CD4-positive, alpha-beta memory T cell (primary cell): Measurements from ENCODE around the gene RCOR1. TPM values are rescaled to one million over a fixed set of nuclear protein-coding genes. Genes with fewer than 3 reads are reported as not detected.

ENCODE experiments used
- CTCF ChIA-PET: fragments of 350-600 bp; sonication (Branson Sonifier 250); formaldehyde crosslinking; loops from one replicate; lab custom pipeline; 2021; ENCODE audit warnings: inconsistent platforms; ENCODE audit not compliant: partially characterized antibody; lab: Charles Lee
- POLR2A ChIA-PET: fragments of 350-600 bp; sonication (Branson Sonifier 250); formaldehyde crosslinking; loops from one replicate; lab custom pipeline; 2021; ENCODE audit not compliant: partially characterized antibody; lab: Charles Lee
- DNase-seq, 5 donors: peaks; one replicate each; pipeline versions ENCODE4 v3.0.0 to v3.0.0-alpha.2; 2020 to 2022; ENCODE audit warnings: mixed read lengths in 1 of 5
- H3K27ac ChIP-seq: one replicate; pipeline ENCODE4 v1.7.0; 2013; ENCODE audit warnings: low read depth, low read length
- H3K27me3 ChIP-seq: 2 replicates; pipeline ENCODE4 v1.7.0; 2013; ENCODE audit warnings: mild to moderate bottlenecking, low read length, moderate library complexity; ENCODE audit not compliant: insufficient read depth
- H3K36me3 ChIP-seq: 2 replicates; pipeline ENCODE4 v1.7.0; 2013; ENCODE audit warnings: mild to moderate bottlenecking, low read length, moderate library complexity; ENCODE audit not compliant: insufficient read depth
- H3K4me1 ChIP-seq: 2 replicates; pipeline ENCODE4 v1.7.0; 2013; ENCODE audit warnings: mild to moderate bottlenecking, low read length, moderate library complexity; ENCODE audit not compliant: insufficient read depth
- H3K4me3 ChIP-seq, 2 donors: one replicate each; pipeline ENCODE4 v1.7.0; 2013; ENCODE audit warnings: low read length in 2 of 2, mild to moderate bottlenecking in 1 of 2
- H3K9me3 ChIP-seq, 2 donors: one replicate each; pipeline ENCODE4 v1.7.0; 2013; ENCODE audit warnings: low read length in 2 of 2, control low read depth in 1 of 2; ENCODE audit not compliant: control insufficient read depth in 1 of 2
- H3K27ac Mint-ChIP-seq, 7 donors: one replicate each; pipeline ENCODE4 v1.8.0; 2020 to 2021; ENCODE audit warnings: mixed read lengths in 7 of 7, mild to moderate bottlenecking in 6 of 7, inconsistent platforms in 3 of 7, moderate library complexity in 3 of 7
- H3K27me3 Mint-ChIP-seq, 2 donors: one replicate each; pipeline ENCODE4 v1.8.0; 2020 to 2021; ENCODE audit warnings: mixed read lengths in 2 of 2
- H3K36me3 Mint-ChIP-seq, 2 donors: one replicate each; pipeline ENCODE4 v1.8.0; 2020 to 2021; ENCODE audit warnings: mixed read lengths in 2 of 2, inconsistent platforms in 1 of 2, mild to moderate bottlenecking in 1 of 2
- H3K4me1 Mint-ChIP-seq, 4 donors: one replicate each; pipeline ENCODE4 v1.8.0; 2020 to 2021; ENCODE audit warnings: mixed read lengths in 4 of 4, mild to moderate bottlenecking in 1 of 4
- H3K4me3 Mint-ChIP-seq, 8 donors: one replicate each; pipeline ENCODE4 v1.8.0; 2020 to 2021; ENCODE audit warnings: mixed read lengths in 8 of 8, mild to moderate bottlenecking in 7 of 8, moderate library complexity in 6 of 8, inconsistent platforms in 3 of 8
- H3K9me3 Mint-ChIP-seq, 8 donors: one replicate each; pipeline ENCODE4 v1.8.0; 2020 to 2021; ENCODE audit warnings: mixed read lengths in 8 of 8, mild to moderate bottlenecking in 5 of 8, inconsistent platforms in 3 of 8, moderate library complexity in 1 of 8
- intact Hi-C: fragments of 100-400 bp; cut with micrococcal nuclease; formaldehyde crosslinking; loops from one replicate; pipeline ENCODE4 v1.15.1; 2023
- polyA plus RNA-seq, 2 donors: library from polyadenylated mRNA; unstranded; fragments of 300-500 nt; fragmentation: Illumina TruSeq; gene quantifications; one replicate each; pipeline ENCODE4 v1.2.3, GENCODE V29; 2021
- total RNA-seq, 2 experiments: library from RNA; stranded (reverse); gene quantifications; one replicate each; pipeline ENCODE4 v1.2.3, GENCODE V29; 2021

The RCOR1 gene
- total and polyA plus RNA-seq, 4 experiments from 2014 or later, result 0.09 to 21.5 (median 10.2) TPM

DNA sequence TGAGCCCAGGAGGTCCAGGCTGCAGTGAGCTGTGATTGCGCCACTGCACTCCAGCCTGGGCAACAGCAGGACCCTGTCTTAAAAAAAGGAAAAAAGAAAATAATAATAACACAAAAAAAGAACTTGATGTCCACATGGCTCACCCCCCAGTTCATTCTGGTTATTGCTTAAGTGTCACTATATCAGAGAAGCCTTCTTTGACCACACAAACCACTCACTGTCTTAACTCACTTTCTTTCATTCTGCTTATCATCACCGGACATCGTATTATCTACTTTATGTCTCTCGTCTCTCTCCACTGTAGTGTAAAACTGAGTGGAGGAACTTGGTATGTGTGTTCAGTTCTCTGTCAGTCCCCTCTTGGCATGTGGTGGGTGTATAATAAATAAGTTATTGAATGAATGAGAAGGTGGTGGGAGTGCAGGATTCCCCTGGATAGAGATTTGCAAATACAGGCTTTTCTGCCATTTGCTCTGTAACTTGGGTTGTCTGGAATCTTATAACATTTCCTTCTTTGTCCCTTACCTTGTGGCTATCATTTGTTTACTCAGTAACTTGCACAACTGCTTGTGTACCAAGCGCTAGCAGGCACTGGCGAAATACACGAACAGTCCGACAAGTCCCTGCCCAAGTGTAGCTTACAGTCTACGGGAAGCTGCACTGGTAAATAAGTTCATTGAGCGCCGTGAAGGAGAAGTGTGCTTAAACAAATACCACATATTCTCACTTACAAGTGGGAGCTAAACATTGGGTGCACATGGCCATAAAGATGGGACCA lies 98.2 kb downstream of the RCOR1 start:
- H3K36me3 ChIP-seq, result no peaks in the 10 kb centered on the region
- H3K4me1 ChIP-seq, result peaks cover 3% of the 10 kb centered on the region
- Mint-ChIP-seq H3K9me3 (no peaks in the 10 kb centered on the region), H3K27ac (peak overlapping the region in 3 of 7 donors; percentile 16 to 43 (median 30)), H3K4me3 (no peak overlapping the region), H3K4me1 (peaks cover 17 to 24% (median 21%) of the 10 kb centered on the region in 4 donors), H3K27me3 (no peaks in the 10 kb centered on the region), H3K36me3 (no peaks in the 10 kb centered on the region)
- no peak for DNase-seq
- ChIA-PET CTCF (interaction anchor here (1.8 kb wide), 1 partner anchor 9 kb away, joined by 6 read pairs; no protein-coding TSS in a partner anchor), POLR2A (no interaction called here)
- H3K9me3 ChIP-seq, result no peaks in the 10 kb centered on the region
- no peak overlapping the region for H3K4me3 ChIP-seq
- no peaks in the 10 kb centered on the region for H3K27me3 ChIP-seq
- intact Hi-C loops, result loop anchor here (5.0 kb wide), 1 partner anchor 417 kb away; no protein-coding TSS in a partner anchor
- H3K27ac ChIP-seq, result no peak overlapping the region

GRCh38 chr14:102691763-102692162 lies 99.3 kb downstream of the RCOR1 start:
- no peak overlapping the region for H3K4me3 ChIP-seq
- no peak for DNase-seq
- CTCF ChIA-PET, result no interaction called here
- H3K27me3 ChIP-seq, result no peaks in the 10 kb centered on the region
- no peaks in the 10 kb centered on the region for H3K9me3 ChIP-seq
- intact Hi-C loops, result loop anchor here (5.0 kb wide), 1 partner anchor 416 kb away; no protein-coding TSS in a partner anchor
- H3K4me3 Mint-ChIP-seq, result no peak overlapping the region
- H3K27ac ChIP-seq, result no peak overlapping the region
- H3K27me3 Mint-ChIP-seq, result no peaks in the 10 kb centered on the region
- H3K4me1 ChIP-seq, result peaks cover 7% of the 10 kb centered on the region
- H3K9me3 Mint-ChIP-seq, result no peaks in the 10 kb centered on the region
- H3K36me3 Mint-ChIP-seq, result no peaks in the 10 kb centered on the region
- POLR2A ChIA-PET, result no interaction called here
- H3K36me3 ChIP-seq, result no peaks in the 10 kb centered on the region
- H3K27ac Mint-ChIP-seq, result peak overlapping the region in 1 of 7 donors; percentile 32
- H3K4me1 Mint-ChIP-seq, result peaks cover 17 to 35% (median 23%) of the 10 kb centered on the region in 4 donors

DNA sequence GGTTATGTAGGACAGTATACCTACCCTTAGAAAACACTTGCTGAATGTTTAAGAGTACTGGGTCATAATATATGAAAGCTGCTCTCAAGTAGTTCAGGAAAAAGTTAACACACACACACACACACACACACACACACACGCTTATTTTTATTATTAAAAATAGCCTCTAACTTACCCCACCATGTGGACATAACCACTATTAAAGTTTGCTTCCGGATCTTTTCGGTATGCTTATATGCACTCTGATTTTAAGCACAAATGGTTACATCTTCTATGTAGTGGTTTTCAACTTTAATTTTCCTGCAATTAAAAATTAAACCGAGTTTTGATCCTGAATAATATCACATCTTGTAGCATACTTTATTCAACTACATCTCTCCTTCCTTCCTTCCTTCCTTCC lies 99.9 kb downstream of the RCOR1 start:
- DNase-seq, result no peak
- ChIA-PET POLR2A (no interaction called here), CTCF (interaction anchor here (1.3 to 5.2 kb wide), 4 partner anchors 10 to 412 kb away, joined by 7 to 34 read pairs (median 16); no protein-coding TSS in a partner anchor)
- Histone ChIP-seq H3K4me1 (peaks cover 13% of the 10 kb centered on the region), H3K4me3 (no peak overlapping the region), H3K27ac (no peak overlapping the region), H3K36me3 (no peaks in the 10 kb centered on the region), H3K9me3 (no peaks in the 10 kb centered on the region), H3K27me3 (no peaks in the 10 kb centered on the region)
- intact Hi-C loops, result loop anchor here (5.0 kb wide), 1 partner anchor 415 kb away; no protein-coding TSS in a partner anchor
- Mint-ChIP-seq H3K4me1 (peaks cover 22 to 41% (median 28%) of the 10 kb centered on the region in 4 donors), H3K27ac (no peak overlapping the region), H3K27me3 (no peaks in the 10 kb centered on the region), H3K4me3 (no peak overlapping the region), H3K9me3 (no peaks in the 10 kb centered on the region), H3K36me3 (peaks cover 0 to under 1% of the 10 kb centered on the region in 2 donors)

DNA sequence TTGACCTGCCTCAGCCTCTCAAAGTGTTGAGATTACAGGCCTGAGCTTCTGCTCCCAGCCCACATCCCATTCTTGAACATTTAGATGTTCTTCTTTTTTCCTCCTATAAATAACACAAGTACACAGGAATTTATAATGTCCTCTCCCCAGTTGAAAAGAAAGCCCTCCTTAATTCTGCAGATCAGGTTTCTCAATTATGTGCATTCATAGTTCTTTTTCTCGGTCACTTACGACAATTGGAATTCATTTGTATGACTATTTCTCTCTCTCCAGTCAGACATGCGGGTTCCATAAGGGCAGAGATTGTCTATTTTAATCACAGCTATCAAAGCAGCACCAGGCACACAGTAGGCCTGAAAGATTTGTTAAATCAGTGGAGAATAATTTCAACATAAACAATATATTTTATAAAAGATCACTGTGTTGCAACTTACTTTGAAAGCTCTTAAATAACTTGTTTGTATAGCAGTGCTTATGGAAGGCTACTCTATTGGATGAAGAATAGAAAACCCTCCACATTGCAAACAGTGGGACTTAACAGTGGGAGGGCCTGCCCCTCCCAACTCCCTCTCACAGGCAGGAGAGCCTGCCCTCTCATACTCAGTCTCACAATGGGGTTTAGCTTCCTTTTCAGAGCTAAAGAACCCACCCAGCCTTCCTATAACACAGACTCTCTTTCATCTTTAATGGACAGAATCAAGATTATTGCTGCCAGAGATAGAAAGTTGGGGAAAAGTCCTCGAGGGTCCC lies 100.7 kb downstream of the RCOR1 start:
- intact Hi-C loops, result loop anchor here (5.0 kb wide), 1 partner anchor 414 kb away; no protein-coding TSS in a partner anchor
- DNase-seq, result no peak
- POLR2A ChIA-PET, result interaction anchor here (0.6 kb wide), 1 partner anchor 874 kb away, joined by 4 read pairs; no protein-coding TSS in a partner anchor

DNA sequence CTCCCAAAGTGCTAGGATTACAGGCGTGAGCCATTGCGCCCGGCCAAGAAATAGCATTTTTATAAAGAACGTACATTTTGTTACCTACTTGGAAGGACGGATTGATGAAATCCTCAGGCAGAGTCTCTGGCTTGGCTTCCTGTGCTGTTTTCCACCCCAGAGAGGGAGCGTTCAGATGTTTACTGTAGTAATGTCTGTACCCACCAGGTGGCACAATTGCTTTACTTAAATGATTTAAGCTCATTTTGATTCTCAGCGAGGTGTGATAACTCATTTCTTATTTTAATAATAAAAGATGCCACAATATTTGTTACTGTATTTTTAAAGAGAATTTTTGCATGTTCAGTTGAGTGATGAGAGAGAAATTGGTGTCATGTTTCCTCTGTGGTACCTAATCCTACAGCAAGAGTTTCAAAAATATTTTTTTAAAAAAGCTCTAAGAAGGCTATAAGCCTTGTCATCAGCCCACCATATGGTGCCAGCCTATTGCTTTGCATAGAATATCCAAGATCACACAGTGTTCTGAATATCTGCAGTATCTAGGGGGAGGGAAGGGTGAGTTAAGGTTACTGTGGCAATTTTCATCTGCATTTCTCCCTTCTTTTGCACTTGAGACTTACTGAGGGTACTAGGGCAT lies 102.2 kb downstream of the RCOR1 start:
- Histone ChIP-seq H3K4me3 (no peak overlapping the region), H3K27ac (no peak overlapping the region), H3K36me3 (no peaks in the 10 kb centered on the region), H3K27me3 (no peaks in the 10 kb centered on the region), H3K4me1 (peaks cover 12% of the 10 kb centered on the region), H3K9me3 (no peaks in the 10 kb centered on the region)
- Mint-ChIP-seq H3K4me1 (peaks cover 19 to 30% (median 22%) of the 10 kb centered on the region in 4 donors), H3K9me3 (no peaks in the 10 kb centered on the region), H3K36me3 (peaks cover 0 to 2% of the 10 kb centered on the region in 2 donors), H3K4me3 (no peak overlapping the region), H3K27ac (peak overlapping the region in 3 of 7 donors; percentile 8 to 76 (median 56)), H3K27me3 (no peaks in the 10 kb centered on the region)
- intact Hi-C loops, result loop anchor here (1.0 to 5.0 kb wide), 5 partner anchors 170 to 598 kb away; no protein-coding TSS in a partner anchor
- peak; percentile 56 to 64 (median 61) for DNase-seq
- ChIA-PET CTCF (interaction anchor here (0.6 to 5.2 kb wide), 35 partner anchors 7 to 598 kb away, joined by 3 to 34 read pairs (median 5); no protein-coding TSS in a partner anchor), POLR2A (interaction anchor here (1.2 to 1.5 kb wide), 2 partner anchors 103 to 170 kb away, joined by 4 read pairs; no protein-coding TSS in a partner anchor)

More for the DNA sequence above, 100.7 kb downstream of the RCOR1 start:
- CTCF ChIA-PET, result interaction anchor here (1.0 to 5.2 kb wide), 25 partner anchors 9 to 491 kb away, joined by 3 to 34 read pairs (median 7); no protein-coding TSS in a partner anchor
- Mint-ChIP-seq H3K27ac (peak overlapping the region in 2 of 7 donors; percentile 0 to 43), H3K9me3 (no peaks in the 10 kb centered on the region), H3K36me3 (peaks cover 0 to 2% of the 10 kb centered on the region in 2 donors), H3K27me3 (no peaks in the 10 kb centered on the region), H3K4me3 (no peak overlapping the region), H3K4me1 (peaks cover 20 to 40% (median 27%) of the 10 kb centered on the region in 4 donors)
- Histone ChIP-seq H3K4me3 (no peak overlapping the region), H3K27ac (no peak overlapping the region), H3K36me3 (no peaks in the 10 kb centered on the region), H3K4me1 (peaks cover 14% of the 10 kb centered on the region), H3K9me3 (no peaks in the 10 kb centered on the region), H3K27me3 (no peaks in the 10 kb centered on the region)

DNA sequence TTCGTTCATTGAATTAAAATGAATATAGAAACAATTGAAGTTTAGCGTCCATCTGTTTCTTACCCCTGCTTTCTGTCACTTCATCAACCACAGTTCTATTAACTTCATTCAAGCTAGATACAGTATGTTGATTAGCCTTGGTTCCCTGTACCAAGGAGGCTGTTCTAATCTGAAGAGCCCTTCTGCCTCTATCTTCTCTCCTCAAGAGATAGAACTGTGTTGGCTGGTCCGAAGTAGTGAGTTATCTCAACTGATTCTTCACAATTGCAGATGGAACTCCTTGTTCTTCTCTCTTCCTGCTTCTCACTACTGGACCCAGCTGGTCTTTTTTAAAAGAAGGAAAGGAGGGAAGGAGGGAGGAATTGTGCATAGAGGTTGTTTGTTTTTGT lies 102.7 kb downstream of the RCOR1 start:
- POLR2A ChIA-PET, result interaction anchor here (1.2 to 1.5 kb wide), 2 partner anchors 104 to 171 kb away, joined by 4 read pairs; no protein-coding TSS in a partner anchor
- Mint-ChIP-seq H3K27me3 (no peaks in the 10 kb centered on the region), H3K9me3 (no peaks in the 10 kb centered on the region), H3K4me1 (peaks cover 19 to 30% (median 22%) of the 10 kb centered on the region in 4 donors), H3K4me3 (no peak overlapping the region), H3K36me3 (peaks cover 0 to 2% of the 10 kb centered on the region in 2 donors), H3K27ac (no peak overlapping the region)
- CTCF ChIA-PET, result interaction anchor here (0.6 to 5.2 kb wide), 32 partner anchors 9 to 810 kb away, joined by 3 to 34 read pairs (median 4); no protein-coding TSS in a partner anchor
- intact Hi-C loops, result loop anchor here (2.0 kb wide), 2 partner anchors 170 to 598 kb away; no protein-coding TSS in a partner anchor
- DNase-seq, result no peak
- Histone ChIP-seq H3K27ac (no peak overlapping the region), H3K4me1 (peaks cover 12% of the 10 kb centered on the region), H3K27me3 (no peaks in the 10 kb centered on the region), H3K36me3 (no peaks in the 10 kb centered on the region), H3K9me3 (no peaks in the 10 kb centered on the region), H3K4me3 (no peak overlapping the region)
